HG03342 (cell line): ENCODE measurements around the gene SCAI.

ENCODE experiments used
- ATAC-seq: cut with Tn5 transposase; IDR thresholded peaks from one replicate; pipeline ENCODE4 v1.9.1; 2021; ENCODE audit warnings: mild to moderate bottlenecking, moderate library complexity; ENCODE audit not compliant: unreplicated experiment

Gene SCAI

GRCh38 chr9:124897570-124898460, 245.5 kb downstream of the SCAI start:
- no peak for ATAC-seq

GRCh38 chr9:124894741-124895170, 248.6 kb downstream of the SCAI start:
- no peak for ATAC-seq

- no peak for ATAC-seq
Measured at GRCh38 chr9:124894035-124894740, 249.1 kb downstream of the SCAI start.
